Measurements from ENCODE around the gene FAM174C. TPM values are rescaled to one million over a fixed set of nuclear protein-coding genes. Genes with fewer than 3 reads are reported as not detected.

Gene FAM174C
- total RNA-seq, 1 experiment from 2014 or later, result 77.1 TPM

GRCh38 chr19:1261538-1261797, 13.9 kb upstream of the FAM174C start:
- peaks cover 27% of the 10 kb centered on the region for H3K79me2 ChIP-seq (ENCODE audit: insufficient read depth, low read length)
- DNase-seq (ENCODE audit: low read depth, low spot score) (no peak), ATAC-seq (no peak)
- peak overlapping the region; percentile 85 to 89 for H3K4me3 ChIP-seq (replicated peaks in 1 of 2; ENCODE audit: low read depth in 1 of 2, low read length in 2 of 2)
- no peaks in the 10 kb centered on the region for H4K20me1 ChIP-seq (ENCODE audit: insufficient read depth)
- POLR2A ChIA-PET, result interaction anchor here (0.6 to 4.4 kb wide), 3 partner anchors 8 to 16 kb away, joined by 3 to 54 read pairs (median 6); partner anchors contain the start of gene CIRBP
- peak in 1 of 3 experiments; percentile 28; a peak in 2 of 6 replicates for TF ChIP-seq CTCF (IDR thresholded peaks at IDR 0.05 in 2 of 3, conservative IDR thresholded peaks at IDR 0.05 in 1 of 3; ENCODE audit: borderline replicate concordance in 1 of 3, insufficient read depth in 1 of 3, low read depth in 2 of 3, low read length in 2 of 3)
- no peak for TF ChIP-seq ZBTB33 (IDR thresholded peaks at IDR 0.05; ENCODE audit: extremely low read depth, insufficient replicate concordance, low read length)
- TF ChIP-seq ZFX (IDR thresholded peaks at IDR 0.05), result no peak
- intact Hi-C loops (cut with micrococcal nuclease), result no loop called here
- H2AFZ ChIP-seq (ENCODE audit: low read depth, low read length, poor library complexity, severe bottlenecking), result no peak overlapping the region
- peak overlapping the region; percentile 99 for H3K27ac ChIP-seq (ENCODE audit: low read depth, low read length)
- H3K4me1 ChIP-seq (ENCODE audit: control insufficient read depth in 1 of 2, insufficient read depth in 2 of 2, low read length in 2 of 2), result peaks cover 59 to 95% of the 10 kb centered on the region in 2 experiments
- peak overlapping the region; percentile 98 for H3K4me2 ChIP-seq (ENCODE audit: low read length)
- peaks cover 6 to 13% of the 10 kb centered on the region in 2 experiments; a peak in 3 of 4 replicates for H3K36me3 ChIP-seq (ENCODE audit: control insufficient read depth in 1 of 2, insufficient read depth in 2 of 2, low read length in 2 of 2)
- H3K9me3 ChIP-seq (ENCODE audit: control insufficient read depth in 1 of 2, insufficient read depth in 1 of 2, low read depth in 1 of 2, low read length in 2 of 2), result no peaks in the 10 kb centered on the region
- H3K9me2 ChIP-seq (ENCODE audit: insufficient read depth), result no peaks in the 10 kb centered on the region
- CTCF ChIA-PET, result interaction anchor here (0.9 to 1.6 kb wide), 2 partner anchors 14 to 17 kb away, joined by 3 to 15 read pairs; no protein-coding TSS in a partner anchor
- H3K9ac ChIP-seq (ENCODE audit: low read length), result peak overlapping the region; percentile 99
- RAD21 ChIA-PET (ENCODE audit: low non-redundant PET in 1 of 2, low total read pairs in 2 of 2, uncharacterized antibody in 2 of 2, unreplicated experiment in 2 of 2), result interaction anchor here in 1 of 2 experiments (1.3 kb wide), 1 partner anchor 8 kb away, joined by 3 read pairs; no protein-coding TSS in a partner anchor
- no TSS peak for BruUV-seq (replicated peaks)
- H3K27me3 ChIP-seq (ENCODE audit: insufficient read depth, low read length), result no peaks in the 10 kb centered on the region
